OCI-LY7 (cell line): ENCODE measurements around the gene HOXB3. TPM values are rescaled to one million over a fixed set of nuclear protein-coding genes. Genes with fewer than 3 reads are reported as not detected.

Source experiments
- BruUV-seq: library from RNA; stranded (reverse); fragments of 400-500 nt; replicated peaks from 2 replicates; lab custom pipeline; 2021; lab: Mats Ljungman, UMichigan
- CTCF ChIA-PET: fragments of 300-600 bp; sonication (Branson Sonifier 250); formaldehyde crosslinking; loops from one replicate; lab custom pipeline; 2022; ENCODE audit warnings: antibody characterized with exemption; ENCODE audit not compliant: unreplicated experiment; lab: Charles Lee
- POLR2A ChIA-PET: fragments of 300-600 bp; sonication (Branson Sonifier 250); formaldehyde crosslinking; loops from one replicate; lab custom pipeline; 2022; ENCODE audit warnings: antibody characterized with exemption; lab: Charles Lee
- DNase-seq: peaks from one replicate; pipeline ENCODE4 v3.0.0-alpha.2; 2015; ENCODE audit warnings: low spot score
- H2AFZ ChIP-seq: fragments of 200-600 bp; sonication (generic), shearing (Covaris generic); 2 replicates; pipeline ENCODE4 v1.6.1; 2014; ENCODE audit warnings: mild to moderate bottlenecking, antibody characterized with exemption, low read length, moderate library complexity
- H3K27ac ChIP-seq: fragments of 200-600 bp; sonication (generic); 2 replicates; pipeline ENCODE4 v1.5.1; 2014; ENCODE audit warnings: mixed run types, low read depth, mild to moderate bottlenecking, moderate library complexity, low read length, inconsistent platforms; ENCODE audit not compliant: poor library complexity, severe bottlenecking
- H3K36me3 ChIP-seq: fragments of 200-600 bp; sonication (generic); 2 replicates; pipeline ENCODE4 v1.6.1; 2014; ENCODE audit warnings: mild to moderate bottlenecking, antibody characterized with exemption, low read length, moderate library complexity, mixed read lengths; ENCODE audit not compliant: insufficient read depth
- H3K4me1 ChIP-seq: fragments of 200-600 bp; sonication (generic); 2 replicates; pipeline ENCODE4 v1.5.1; 2014; ENCODE audit warnings: mild to moderate bottlenecking, low read length; ENCODE audit not compliant: insufficient read depth, poor library complexity, severe bottlenecking
- H3K4me2 ChIP-seq: fragments of 200-600 bp; sonication (generic); 2 replicates; pipeline ENCODE4 v1.6.1; 2014; ENCODE audit warnings: mild to moderate bottlenecking, low read length
- H3K4me3 ChIP-seq: fragments of 200-600 bp; sonication (generic); 2 replicates; pipeline ENCODE4 v1.5.1; 2014; ENCODE audit warnings: mild to moderate bottlenecking, low read depth, low read length; ENCODE audit not compliant: poor library complexity, severe bottlenecking
- H3K79me2 ChIP-seq: fragments of 200-600 bp; sonication (generic); 2 replicates; pipeline ENCODE4 v1.6.1; 2016; ENCODE audit warnings: low read depth, mild to moderate bottlenecking, low read length, moderate library complexity, mixed read lengths; ENCODE audit not compliant: insufficient read depth
- H3K9me2 ChIP-seq: fragments of 200-600 bp; sonication (generic); 2 replicates; pipeline ENCODE4 v1.6.1; 2016; ENCODE audit warnings: mild to moderate bottlenecking, low read length, mixed read lengths; ENCODE audit not compliant: insufficient read depth
- H3K9me3 ChIP-seq: fragments of 200-600 bp; sonication (generic); 2 replicates; pipeline ENCODE4 v1.6.1; 2014; ENCODE audit warnings: mild to moderate bottlenecking, mixed run types, low read length, mixed read lengths
- H4K20me1 ChIP-seq: fragments of 200-600 bp; sonication (generic); 2 replicates; pipeline ENCODE4 v1.6.1; 2014; ENCODE audit warnings: mild to moderate bottlenecking, antibody characterized with exemption, low read length, moderate library complexity, mixed read lengths; ENCODE audit not compliant: insufficient read depth
- CTCF ChIP-seq: fragments of 200-600 bp; sonication (generic); conservative IDR thresholded peaks from 2 replicates; pipeline ENCODE4 v1.5.1; 2014; ENCODE audit warnings: mild to moderate bottlenecking, antibody characterized with exemption, low read length, moderate library complexity, mixed read lengths
- EZH2phosphoT487 ChIP-seq: fragments of 200-600 bp; sonication (generic); IDR thresholded peaks from 2 replicates; pipeline ENCODE4 v1.6.1; 2018; ENCODE audit warnings: low read depth, borderline replicate concordance, mild to moderate bottlenecking, mixed run types, antibody characterized with exemption, low read length, moderate library complexity, mixed read lengths
- intact Hi-C: fragments of 100-400 bp; cut with micrococcal nuclease; formaldehyde crosslinking; loops from one replicate; pipeline ENCODE4 v1.10.0; 2022; ENCODE audit not compliant: unreplicated experiment
- total RNA-seq, 2 experiments: library from RNA; depleted of rRNA in 1 of 2; stranded (reverse); fragments of >200 nt in 1 of 2; shearing (Covaris generic) in 1 of 2; gene quantifications; 2 replicates each; pipeline ENCODE4 v1.2.3, GENCODE V29; 2014 to 2022

The HOXB3 gene
- total RNA-seq, 2 experiments from 2014 or later = 7.7 to 13.0 TPM

DNA sequence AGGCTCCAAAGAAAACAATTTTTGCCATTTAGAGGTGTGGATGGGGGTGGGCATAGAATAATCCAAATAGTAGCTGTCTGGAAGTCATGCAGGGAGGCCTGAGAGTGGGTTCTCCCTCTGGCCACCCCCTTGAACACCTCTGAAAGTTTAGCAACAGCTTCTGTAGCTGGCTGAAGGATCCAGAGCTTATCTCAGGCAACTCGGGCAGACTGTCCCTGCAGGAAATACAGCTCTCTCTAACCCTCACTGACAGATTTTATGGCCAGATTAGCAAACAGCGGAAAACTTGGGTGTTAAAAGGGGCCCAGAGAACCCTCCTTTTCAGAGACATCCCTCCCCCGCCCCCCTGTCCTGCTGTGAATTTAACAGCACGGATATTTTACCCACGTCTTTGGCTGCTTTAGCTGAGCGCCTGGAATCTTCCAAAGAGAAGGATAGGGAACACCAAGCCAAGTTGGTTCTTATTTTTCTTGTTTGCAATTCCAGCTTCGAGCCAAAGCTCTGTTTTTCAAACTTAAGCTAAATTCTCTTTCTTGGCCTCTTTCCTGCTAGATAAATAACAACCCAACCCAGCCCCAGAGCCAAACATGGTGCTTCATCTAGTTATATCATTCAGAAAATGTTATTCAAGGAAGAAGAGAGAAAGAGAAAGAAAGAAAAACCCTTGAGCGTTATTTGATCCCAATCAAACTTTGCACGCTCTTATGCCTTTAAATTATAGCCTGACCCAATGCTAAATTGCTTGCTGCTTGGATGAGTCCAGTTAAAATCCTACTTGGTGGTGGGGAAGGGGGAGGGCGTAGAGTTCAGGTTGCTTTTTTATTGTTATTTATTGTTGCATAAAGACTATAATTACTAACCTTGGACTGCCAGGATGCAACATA, 42.9 kb downstream of the HOXB3 start:
- intact Hi-C loops = no loop called here
- no peaks in the 10 kb centered on the region for H3K79me2 ChIP-seq
- no peak overlapping the region for H3K4me2 ChIP-seq
- H2AFZ ChIP-seq = no peak overlapping the region
- no peak overlapping the region for H3K27ac ChIP-seq
- TF ChIP-seq CTCF = no peak
- no peak for TF ChIP-seq EZH2phosphoT487
- H4K20me1 ChIP-seq = no peaks in the 10 kb centered on the region
- POLR2A ChIA-PET = interaction anchor here (0.6 to 0.7 kb wide), 4 partner anchors 12 to 496 kb away, joined by 3 read pairs; no protein-coding TSS in a partner anchor
- no peaks in the 10 kb centered on the region for H3K9me3 ChIP-seq
- no peaks in the 10 kb centered on the region for H3K9me2 ChIP-seq
- DNase-seq = no peak
- CTCF ChIA-PET = no interaction called here
- BruUV-seq = no TSS peak
- peaks cover 12% of the 10 kb centered on the region; the same call in 1 of the 2 replicates for H3K36me3 ChIP-seq
- no peaks in the 10 kb centered on the region for H3K4me1 ChIP-seq
- H3K4me3 ChIP-seq = no peak overlapping the region

- no peak overlapping the region for H3K4me3 ChIP-seq
- no peak for DNase-seq
- no peaks in the 10 kb centered on the region for H4K20me1 ChIP-seq
- no TSS peak for BruUV-seq
- H3K79me2 ChIP-seq = no peaks in the 10 kb centered on the region
- no peak overlapping the region for H3K27ac ChIP-seq
- no peak overlapping the region for H2AFZ ChIP-seq
- CTCF ChIA-PET = no interaction called here
- H3K9me2 ChIP-seq = no peaks in the 10 kb centered on the region
- H3K9me3 ChIP-seq = no peaks in the 10 kb centered on the region
- H3K4me2 ChIP-seq = no peak overlapping the region
- peaks cover 12% of the 10 kb centered on the region; the same call in 1 of the 2 replicates for H3K36me3 ChIP-seq
- no peaks in the 10 kb centered on the region for H3K4me1 ChIP-seq
- intact Hi-C loops = no loop called here
- TF ChIP-seq EZH2phosphoT487 = no peak
- no peak for TF ChIP-seq CTCF
- POLR2A ChIA-PET = no interaction called here
Measured at GRCh38 chr17:48546137-48546923, 43.7 kb downstream of the HOXB3 start.
